Hematopoietic multipotent progenitor cell treated with erythropoietin and hydrocortisone succinate and interleukin-3 and kit ligand, for 8 days (in vitro differentiated cells): ENCODE measurements around the gene ATXN1.
A peak's percentile ranks its signal among the peaks of the same experiment; 100 is the strongest.

Experiments
- DNase-seq: peaks from one replicate; pipeline ENCODE4 v3.0.0-alpha.2; 2015

Gene ATXN1

GRCh38 chr6:16782278-16782677 is 21.0 kb upstream of the ATXN1 start:
- no peak for DNase-seq

GRCh38 chr6:16781348-16782169 is 20.3 kb upstream of the ATXN1 start:
- peak; percentile 12 for DNase-seq

- no peak for DNase-seq
Measured at GRCh38 chr6:16778521-16778920, 17.3 kb upstream of the ATXN1 start.

- DNase-seq = no peak
Measured at GRCh38 chr6:16777794-16778193, 16.5 kb upstream of the ATXN1 start.

GRCh38 chr6:16776394-16777017 is 15.2 kb upstream of the ATXN1 start:
- DNase-seq = no peak

- no peak for DNase-seq
Measured at GRCh38 chr6:16774437-16774836, 13.2 kb upstream of the ATXN1 start.

GRCh38 chr6:16773362-16773761 is 12.1 kb upstream of the ATXN1 start:
- no peak for DNase-seq

- peak; percentile 73 for DNase-seq
Measured at GRCh38 chr6:16770701-16771569, 9.7 kb upstream of the ATXN1 start.

GRCh38 chr6:16769986-16770376 is 8.7 kb upstream of the ATXN1 start:
- no peak for DNase-seq

GRCh38 chr6:16769131-16769985 is 8.1 kb upstream of the ATXN1 start:
- DNase-seq = peak; percentile 70

GRCh38 chr6:16768477-16768830 is 7.2 kb upstream of the ATXN1 start:
- no peak for DNase-seq

GRCh38 chr6:16767765-16768476 is 6.7 kb upstream of the ATXN1 start:
- DNase-seq = no peak

GRCh38 chr6:16766836-16767745 is 5.8 kb upstream of the ATXN1 start:
- no peak for DNase-seq

GRCh38 chr6:16766043-16766536 is 4.8 kb upstream of the ATXN1 start:
- no peak for DNase-seq

- no peak for DNase-seq
Measured at GRCh38 chr6:16765235-16765634, 4.0 kb upstream of the ATXN1 start.

- peak; percentile 41 for DNase-seq
Measured at GRCh38 chr6:16764188-16764950, 3.1 kb upstream of the ATXN1 start.

- DNase-seq = peak; percentile 76
Measured at GRCh38 chr6:16762550-16763477, 1.6 kb upstream of the ATXN1 start.

GRCh38 chr6:16762268-16762549 is 949 bp upstream of the ATXN1 start:
- peak; percentile 14 for DNase-seq
